Measurements from ENCODE around the gene PTPN14. TPM values are rescaled to one million over a fixed set of nuclear protein-coding genes. Genes with fewer than 3 reads are reported as not detected.

The PTPN14 gene
- total RNA-seq, 1 donor from 2014 or later: 43.7 TPM

DNA sequence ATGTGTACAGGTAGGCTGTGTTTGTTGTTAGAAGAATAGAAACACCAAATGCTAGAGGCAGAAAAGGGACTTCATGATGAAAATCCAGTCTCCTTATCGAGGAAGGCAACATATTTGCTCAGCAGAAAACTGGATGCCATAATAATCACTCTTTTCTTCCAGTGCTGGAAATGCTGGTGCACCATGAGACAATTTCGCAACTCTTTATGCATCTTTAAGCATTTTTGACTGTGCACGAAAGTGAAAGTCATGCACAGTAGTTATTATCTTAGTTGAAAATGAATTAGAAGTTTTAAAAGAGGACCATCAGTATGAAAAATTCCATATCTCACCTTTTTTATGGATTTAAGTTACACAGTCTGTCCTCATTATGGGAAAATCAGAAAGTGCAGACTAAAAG is 241.4 kb downstream of the PTPN14 start:
- ATAC-seq: no peak
- no peak overlapping the region for H3K27ac ChIP-seq
- DNase-seq: no peak

DNA sequence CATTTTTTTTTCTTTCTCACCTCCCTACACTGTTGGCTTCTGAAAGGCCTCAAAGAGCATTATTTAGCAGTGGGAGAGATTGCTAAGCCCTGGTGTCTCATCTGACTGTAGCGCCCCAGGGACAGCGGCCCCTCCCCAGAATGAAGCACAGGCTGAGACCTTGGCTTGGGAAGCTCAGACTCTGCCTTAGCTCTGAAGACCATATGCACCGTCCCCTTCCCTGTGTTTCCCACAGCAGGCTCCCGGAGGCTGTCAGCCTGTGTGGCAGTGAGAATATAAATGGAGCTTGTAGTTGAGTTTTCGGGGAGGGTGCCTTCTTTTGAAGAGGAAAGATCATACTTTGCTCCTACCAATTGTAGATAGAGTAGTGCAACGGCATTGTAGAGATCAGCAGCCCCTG is 245.1 kb downstream of the PTPN14 start:
- Histone ChIP-seq H3K27me3 (no peaks in the 10 kb centered on the region), H3K4me3 (no peak overlapping the region), H3K4me1 (no peaks in the 10 kb centered on the region), H3K27ac (no peak overlapping the region), H3K36me3 (no peaks in the 10 kb centered on the region), H3K9me3 (no peaks in the 10 kb centered on the region)
- DNase-seq (no peak), ATAC-seq (no peak)
- TF ChIP-seq, protein P1, sequence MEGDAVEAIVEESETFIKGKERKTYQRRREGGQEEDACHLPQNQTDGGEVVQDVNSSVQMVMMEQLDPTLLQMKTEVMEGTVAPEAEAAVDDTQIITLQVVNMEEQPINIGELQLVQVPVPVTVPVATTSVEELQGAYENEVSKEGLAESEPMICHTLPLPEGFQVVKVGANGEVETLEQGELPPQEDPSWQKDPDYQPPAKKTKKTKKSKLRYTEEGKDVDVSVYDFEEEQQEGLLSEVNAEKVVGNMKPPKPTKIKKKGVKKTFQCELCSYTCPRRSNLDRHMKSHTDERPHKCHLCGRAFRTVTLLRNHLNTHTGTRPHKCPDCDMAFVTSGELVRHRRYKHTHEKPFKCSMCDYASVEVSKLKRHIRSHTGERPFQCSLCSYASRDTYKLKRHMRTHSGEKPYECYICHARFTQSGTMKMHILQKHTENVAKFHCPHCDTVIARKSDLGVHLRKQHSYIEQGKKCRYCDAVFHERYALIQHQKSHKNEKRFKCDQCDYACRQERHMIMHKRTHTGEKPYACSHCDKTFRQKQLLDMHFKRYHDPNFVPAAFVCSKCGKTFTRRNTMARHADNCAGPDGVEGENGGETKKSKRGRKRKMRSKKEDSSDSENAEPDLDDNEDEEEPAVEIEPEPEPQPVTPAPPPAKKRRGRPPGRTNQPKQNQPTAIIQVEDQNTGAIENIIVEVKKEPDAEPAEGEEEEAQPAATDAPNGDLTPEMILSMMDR (IDR thresholded peaks at IDR 0.05): no peak
- intact Hi-C loops (cut with DNase I): no loop called here

More for the DNA sequence above, 241.4 kb downstream of the PTPN14 start:
- Histone ChIP-seq H3K9me3 (no peaks in the 10 kb centered on the region), H3K4me3 (no peak overlapping the region), H3K4me1 (no peaks in the 10 kb centered on the region), H3K36me3 (no peaks in the 10 kb centered on the region), H3K27me3 (no peaks in the 10 kb centered on the region)
- TF ChIP-seq, protein P1 (IDR thresholded peaks at IDR 0.05): no peak
- intact Hi-C loops (cut with DNase I): no loop called here

DNA sequence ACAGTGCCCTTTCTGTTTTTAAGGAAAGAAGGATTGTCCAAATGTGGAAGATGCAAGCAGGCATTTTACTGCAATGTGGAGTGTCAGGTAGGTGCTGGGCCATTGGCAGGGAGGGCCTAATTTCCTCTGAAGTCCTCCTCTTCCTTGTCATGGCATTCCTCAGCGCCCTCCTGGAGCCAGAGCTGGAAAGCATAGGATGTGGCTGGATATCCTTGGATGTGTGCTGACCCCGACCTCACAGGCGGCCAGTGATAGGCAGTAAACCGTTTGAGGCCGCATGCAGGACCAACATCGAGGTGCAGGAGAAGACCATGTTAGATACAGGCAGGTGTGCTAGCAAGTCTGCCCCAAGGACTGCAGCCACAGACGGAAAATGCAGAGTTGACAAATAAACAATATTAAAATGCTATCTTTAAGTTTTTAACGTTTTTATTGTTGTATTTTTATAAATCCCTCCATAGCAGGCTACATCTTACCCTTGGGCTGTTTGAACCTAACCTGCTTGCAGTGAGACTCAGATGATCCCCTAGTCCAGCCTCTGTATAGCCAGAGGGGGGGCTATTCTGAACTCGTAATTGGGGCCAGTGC is 246.1 kb downstream of the PTPN14 start:
- no peak overlapping the region for H3K4me3 ChIP-seq
- H3K27ac ChIP-seq: no peak overlapping the region
- no peaks in the 10 kb centered on the region for H3K4me1 ChIP-seq
- intact Hi-C loops (cut with DNase I): no loop called here
- DNase-seq (no peak), ATAC-seq (no peak)
- no peaks in the 10 kb centered on the region for H3K27me3 ChIP-seq
- no peaks in the 10 kb centered on the region for H3K36me3 ChIP-seq
- H3K9me3 ChIP-seq: no peaks in the 10 kb centered on the region
- TF ChIP-seq, protein P1 (IDR thresholded peaks at IDR 0.05): no peak

DNA sequence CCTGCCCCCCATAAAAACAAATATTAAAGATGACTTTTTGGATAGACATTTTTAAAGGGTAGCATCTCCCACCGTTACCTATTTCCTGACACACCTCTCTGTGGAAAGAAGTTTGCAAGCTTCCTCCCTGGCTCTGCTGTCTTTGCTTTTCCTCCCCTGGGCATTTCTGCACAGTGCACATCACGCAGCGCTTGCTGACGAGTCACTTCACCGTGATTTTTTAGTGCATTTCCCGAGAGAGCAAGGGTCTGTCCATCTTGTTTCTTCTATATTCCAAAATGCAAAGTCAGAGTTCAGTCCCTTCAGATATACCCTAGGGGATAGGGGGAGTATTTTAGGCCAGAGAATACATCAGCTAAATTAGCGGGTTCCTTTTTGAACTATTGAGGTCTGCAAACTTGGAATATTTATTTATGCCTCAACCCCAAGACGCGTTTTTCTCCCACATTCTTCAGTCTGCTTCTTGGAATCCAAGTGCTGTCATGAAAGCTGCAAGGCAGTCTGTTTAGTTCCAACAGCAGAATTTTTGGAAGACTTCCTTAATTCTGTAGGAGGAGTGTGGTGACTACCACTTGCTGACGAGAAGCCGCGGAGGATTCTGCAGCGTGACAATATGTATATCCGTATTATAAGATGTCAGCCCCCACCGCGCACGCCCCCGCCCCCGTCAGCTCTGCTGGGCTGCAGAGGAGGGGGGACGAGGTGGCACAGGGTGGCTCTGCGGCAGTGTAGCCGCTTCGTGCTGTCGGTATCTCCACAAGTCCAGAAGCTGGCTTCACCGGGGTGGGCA is 248.1 kb downstream of the PTPN14 start:
- TF ChIP-seq, protein P1 (IDR thresholded peaks at IDR 0.05): no peak
- ATAC-seq (no peak), DNase-seq (no peak)
- Histone ChIP-seq H3K4me1 (no peaks in the 10 kb centered on the region), H3K27ac (no peak overlapping the region), H3K27me3 (no peaks in the 10 kb centered on the region), H3K4me3 (no peak overlapping the region), H3K9me3 (no peaks in the 10 kb centered on the region), H3K36me3 (no peaks in the 10 kb centered on the region)
- intact Hi-C loops (cut with DNase I): no loop called here

DNA sequence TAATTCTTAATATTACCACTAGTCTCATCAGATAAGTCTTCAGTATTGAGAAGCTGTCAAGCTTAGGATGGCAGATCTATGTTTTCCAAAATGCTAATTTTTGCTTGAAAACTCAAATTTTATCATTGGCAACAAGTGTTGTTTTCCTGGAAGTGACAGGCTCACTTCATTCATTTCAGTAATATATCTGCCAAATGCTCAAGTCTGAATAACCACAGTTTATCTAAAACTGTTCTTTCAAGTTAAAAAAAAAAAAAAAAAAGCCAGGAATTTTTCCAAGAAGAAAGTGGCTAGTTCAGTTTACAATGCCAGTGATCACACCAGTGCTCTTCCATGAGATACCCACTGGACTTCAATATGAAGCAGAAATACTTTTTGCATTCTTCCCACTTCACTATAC is 249.9 kb downstream of the PTPN14 start:
- H3K4me1 ChIP-seq: no peaks in the 10 kb centered on the region
- no peak for DNase-seq
- no peaks in the 10 kb centered on the region for H3K9me3 ChIP-seq
- ATAC-seq: no peak
- H3K36me3 ChIP-seq: no peaks in the 10 kb centered on the region
- TF ChIP-seq, protein P1 (IDR thresholded peaks at IDR 0.05): no peak
- no peak overlapping the region for H3K4me3 ChIP-seq
- H3K27me3 ChIP-seq: no peaks in the 10 kb centered on the region
- H3K27ac ChIP-seq: no peak overlapping the region
- intact Hi-C loops (cut with DNase I): no loop called here

Data from upper lobe of right lung (tissue), 1 donor.